DMS 273 treated with DMSO at 0.1 percent for 48 hours (cell line): Measurements from ENCODE around the gene CCDC92.
"Not testable (repeated sequence)": the region's sequence is repeated elsewhere in the genome, so short reads cannot be mapped to it uniquely, and the experiment has no call there.

ENCODE experiments used
- DNase-seq: peaks from one replicate; lab custom pipeline; 2025; lab: John Stamatoyannopoulos, UW

The CCDC92 gene

GRCh38 chr12:123936471-123936870, 36.2 kb downstream of the CCDC92 start:
- no peak for DNase-seq

- DNase-seq, result no peak
Observed at GRCh38 chr12:123935956-123936355, 36.7 kb downstream of the CCDC92 start.

GRCh38 chr12:123934829-123935228, 37.8 kb downstream of the CCDC92 start:
- DNase-seq, result no peak

- no peak for DNase-seq
Observed at GRCh38 chr12:123934016-123934620, 38.5 kb downstream of the CCDC92 start.

- no peak for DNase-seq
Observed at GRCh38 chr12:123933214-123933613, 39.4 kb downstream of the CCDC92 start.

- no peak for DNase-seq
Observed at GRCh38 chr12:123931686-123932321, 40.8 kb downstream of the CCDC92 start.

- no peak for DNase-seq
Observed at GRCh38 chr12:123929946-123930583, 42.6 kb downstream of the CCDC92 start.

- no peak for DNase-seq
Observed at GRCh38 chr12:123928897-123929296, 43.7 kb downstream of the CCDC92 start.

- no peak for DNase-seq
Observed at GRCh38 chr12:123928274-123928865, 44.3 kb downstream of the CCDC92 start.

GRCh38 chr12:123924539-123924938, 48.1 kb downstream of the CCDC92 start:
- no peak for DNase-seq

GRCh38 chr12:123923927-123924326, 48.7 kb downstream of the CCDC92 start:
- DNase-seq, result no peak

GRCh38 chr12:123923038-123923437, 49.6 kb downstream of the CCDC92 start:
- no peak for DNase-seq

- DNase-seq, result no peak
Observed at GRCh38 chr12:123919980-123920360, 52.7 kb downstream of the CCDC92 start.

- DNase-seq, result no peak
Observed at GRCh38 chr12:123917337-123917850, 55.2 kb downstream of the CCDC92 start.

- DNase-seq, result no peak
Observed at GRCh38 chr12:123916729-123917128, 55.9 kb downstream of the CCDC92 start.

GRCh38 chr12:123914726-123915333, 57.8 kb downstream of the CCDC92 start:
- no peak for DNase-seq

GRCh38 chr12:123912415-123913380, 59.9 kb downstream of the CCDC92 start:
- DNase-seq, result no peak

- not testable (repeated sequence) for DNase-seq
Observed at GRCh38 chr12:123911672-123912409, 60.8 kb downstream of the CCDC92 start.

GRCh38 chr12:123910761-123911193, 61.9 kb downstream of the CCDC92 start:
- no peak for DNase-seq

- no peak for DNase-seq
Observed at GRCh38 chr12:123910057-123910456, 62.6 kb downstream of the CCDC92 start.
